HG02884 (cell line): ENCODE data around the gene MGAT5B.

ENCODE experiments used
- ATAC-seq: cut with Tn5 transposase; IDR thresholded peaks from one replicate; pipeline ENCODE4 v1.9.1; 2021; ENCODE audit warnings: mild to moderate bottlenecking, moderate library complexity; ENCODE audit not compliant: unreplicated experiment

The MGAT5B gene

DNA sequence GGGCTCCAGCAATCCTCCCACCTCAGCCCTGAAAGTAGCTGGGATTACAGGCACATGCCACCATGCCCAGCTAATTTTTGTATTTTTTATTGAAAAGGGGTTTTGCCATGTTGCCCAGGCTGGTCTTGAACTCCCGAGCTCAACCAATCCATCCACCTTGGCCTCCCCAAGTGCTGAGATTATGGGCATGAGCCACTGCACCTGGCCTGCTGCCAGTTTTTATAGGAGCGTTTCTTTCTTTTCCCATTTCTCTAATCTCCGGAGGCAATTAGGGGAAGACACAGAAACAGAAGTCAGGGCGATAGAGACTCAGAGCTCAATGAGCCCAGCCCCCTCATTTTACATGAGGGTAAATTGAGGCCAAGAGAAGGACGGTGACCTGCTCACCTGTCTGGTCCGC is 10.4 kb downstream of the MGAT5B start:
- no peak for ATAC-seq

DNA sequence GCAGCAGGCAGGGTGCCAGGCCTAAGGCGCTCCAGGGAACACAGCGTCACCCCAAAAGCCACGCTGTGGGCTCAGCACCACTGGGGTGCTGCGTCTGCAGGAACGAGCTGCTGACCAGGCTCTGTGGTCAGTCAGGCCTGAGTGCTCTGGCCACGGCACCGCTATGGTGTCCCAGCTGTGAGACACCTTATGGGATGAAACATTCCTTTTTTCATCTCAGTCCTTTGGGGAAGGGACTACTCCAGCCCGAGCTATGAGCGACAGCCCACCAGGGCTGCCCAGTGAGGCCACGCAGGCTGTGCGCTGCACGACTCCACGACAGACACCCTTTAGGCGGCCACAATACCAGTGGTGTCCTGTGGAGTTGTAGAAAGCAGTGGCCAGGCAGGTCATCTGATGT is 11.1 kb downstream of the MGAT5B start:
- ATAC-seq: no peak

DNA sequence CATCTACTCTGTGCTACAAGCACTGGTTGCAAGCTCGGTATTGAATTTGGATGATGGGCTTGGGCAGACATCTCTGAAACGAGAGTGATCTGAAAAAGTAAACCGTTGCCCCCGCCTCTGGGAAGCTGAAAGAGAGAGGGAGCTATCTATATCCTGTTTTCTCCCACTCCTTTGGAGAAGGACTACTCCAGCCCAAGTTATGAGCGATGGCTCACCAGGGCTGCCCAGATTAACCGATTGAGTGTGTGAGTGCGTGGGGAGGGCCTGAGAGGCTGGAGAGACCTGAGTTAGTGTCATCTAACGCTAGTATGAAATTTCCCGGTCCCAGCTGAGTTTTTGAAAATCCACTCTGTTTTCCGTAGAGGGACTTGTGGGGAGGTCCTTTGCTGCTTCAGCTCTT is 11.5 kb downstream of the MGAT5B start:
- no peak for ATAC-seq

DNA sequence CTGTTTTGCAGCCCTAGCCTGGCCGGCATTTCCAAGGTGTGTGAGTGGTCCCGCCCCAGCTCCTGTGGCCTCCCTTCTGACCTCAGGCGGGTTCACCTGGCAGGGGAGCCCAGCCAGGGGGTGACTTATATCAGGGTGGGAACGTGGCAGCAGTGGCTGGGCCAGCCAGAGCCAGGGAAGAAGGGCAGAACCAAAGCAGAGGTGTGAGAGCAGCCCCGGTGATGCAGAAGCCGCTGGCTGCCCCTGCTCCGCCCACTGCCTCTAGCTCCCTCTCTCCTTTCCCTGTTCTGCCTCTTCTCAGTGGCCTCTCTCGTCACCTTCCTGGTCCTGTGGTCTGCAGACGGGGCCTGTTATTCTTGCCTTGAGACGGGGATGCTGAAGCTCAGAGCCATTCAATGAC is 12.1 kb downstream of the MGAT5B start:
- ATAC-seq: no peak

DNA sequence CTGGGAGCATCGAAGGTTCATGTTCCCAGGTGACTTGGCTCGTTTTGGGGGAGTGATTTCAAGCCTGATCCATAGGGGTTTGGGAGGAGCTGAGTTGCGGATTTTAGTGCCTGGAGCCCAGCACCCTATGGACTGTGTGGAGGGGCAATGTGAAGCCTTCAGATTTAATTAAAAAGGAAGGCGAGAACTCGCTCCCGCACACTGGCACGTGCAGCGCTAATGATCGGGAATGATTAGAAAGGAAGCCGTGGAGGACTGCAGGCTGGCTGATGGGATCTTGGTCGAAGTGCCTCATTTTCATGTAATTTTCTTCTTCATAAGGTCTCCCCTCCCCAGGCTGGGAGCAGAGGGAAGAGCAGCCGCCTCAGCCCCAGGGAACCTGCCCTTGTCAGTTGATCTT is 12.8 kb downstream of the MGAT5B start:
- no peak for ATAC-seq

DNA sequence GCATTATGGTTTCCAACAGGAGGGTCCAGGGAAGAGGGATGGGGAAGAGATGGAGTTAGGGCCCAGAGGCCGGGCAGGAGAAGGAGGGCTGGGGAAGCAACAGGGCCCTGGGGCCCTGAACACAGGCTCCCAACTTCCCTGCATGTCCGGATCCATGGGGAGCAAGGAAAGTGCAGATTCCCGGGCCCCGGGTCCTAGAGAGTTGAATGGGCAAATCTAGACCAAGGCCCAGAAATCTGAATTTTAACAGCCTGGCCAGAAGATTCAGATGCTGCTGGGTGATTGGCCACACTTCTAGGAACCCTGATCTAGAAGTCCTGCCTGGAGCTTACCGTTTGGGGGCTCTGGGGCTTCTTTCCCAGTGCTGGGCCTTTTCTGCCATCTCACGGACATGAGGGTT is 13.2 kb downstream of the MGAT5B start:
- no peak for ATAC-seq

DNA sequence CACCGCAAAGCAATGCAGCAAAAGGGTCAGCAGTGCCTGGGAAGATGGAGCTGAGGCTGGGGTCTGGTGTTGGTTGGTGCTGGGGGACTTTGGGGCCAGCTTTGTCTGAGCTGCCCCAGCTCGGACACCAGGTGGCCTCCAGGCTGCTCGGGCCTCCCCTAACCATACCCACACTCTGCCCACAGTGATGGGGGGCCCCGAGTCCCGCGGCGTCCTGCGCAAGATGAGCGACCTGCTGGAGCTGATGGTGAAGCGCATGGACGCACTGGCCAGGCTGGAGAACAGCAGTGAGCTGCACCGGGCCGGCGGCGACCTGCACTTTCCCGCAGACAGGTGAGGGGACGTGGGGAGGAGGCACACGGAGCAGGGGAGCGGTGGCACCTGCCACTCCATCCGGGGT is 13.8 kb downstream of the MGAT5B start:
- ATAC-seq: no peak

DNA sequence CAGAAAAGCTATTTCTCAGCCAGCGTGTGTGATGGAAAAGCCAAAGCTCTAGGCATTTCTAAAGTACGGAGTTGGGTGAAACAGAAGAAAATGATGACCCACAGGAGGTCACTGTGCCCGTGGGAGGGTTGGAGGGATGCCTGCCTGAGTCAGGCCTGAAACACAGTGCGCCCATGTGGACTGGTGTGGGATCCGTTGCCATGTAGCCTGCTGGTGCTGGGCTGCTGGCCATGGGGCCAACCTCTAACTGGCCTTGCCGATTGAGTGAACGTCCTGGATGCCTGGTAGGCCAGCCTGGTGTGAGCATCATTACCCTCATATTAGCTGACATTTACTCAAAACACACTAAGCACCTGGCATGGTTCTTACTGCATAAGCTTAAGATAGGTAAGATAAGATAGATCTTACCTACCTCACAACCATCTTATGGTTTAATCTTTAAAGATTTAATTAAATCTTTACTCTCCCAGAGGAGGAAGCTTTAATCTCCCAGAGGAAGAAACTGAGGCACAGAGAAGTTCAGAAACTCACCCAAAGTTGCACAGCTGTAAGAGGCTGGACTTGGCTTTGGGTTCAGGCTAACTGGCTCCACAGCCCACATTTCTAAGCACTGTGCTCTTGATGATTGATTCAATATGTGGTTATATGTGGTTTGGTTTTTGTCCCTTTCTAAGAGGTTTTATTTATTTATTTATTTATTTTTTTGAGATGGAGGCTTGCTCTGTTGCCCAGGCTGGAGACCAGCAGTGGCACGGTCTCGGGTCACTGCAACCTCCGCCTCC is 15.7 kb downstream of the MGAT5B start:
- no peak for ATAC-seq

DNA sequence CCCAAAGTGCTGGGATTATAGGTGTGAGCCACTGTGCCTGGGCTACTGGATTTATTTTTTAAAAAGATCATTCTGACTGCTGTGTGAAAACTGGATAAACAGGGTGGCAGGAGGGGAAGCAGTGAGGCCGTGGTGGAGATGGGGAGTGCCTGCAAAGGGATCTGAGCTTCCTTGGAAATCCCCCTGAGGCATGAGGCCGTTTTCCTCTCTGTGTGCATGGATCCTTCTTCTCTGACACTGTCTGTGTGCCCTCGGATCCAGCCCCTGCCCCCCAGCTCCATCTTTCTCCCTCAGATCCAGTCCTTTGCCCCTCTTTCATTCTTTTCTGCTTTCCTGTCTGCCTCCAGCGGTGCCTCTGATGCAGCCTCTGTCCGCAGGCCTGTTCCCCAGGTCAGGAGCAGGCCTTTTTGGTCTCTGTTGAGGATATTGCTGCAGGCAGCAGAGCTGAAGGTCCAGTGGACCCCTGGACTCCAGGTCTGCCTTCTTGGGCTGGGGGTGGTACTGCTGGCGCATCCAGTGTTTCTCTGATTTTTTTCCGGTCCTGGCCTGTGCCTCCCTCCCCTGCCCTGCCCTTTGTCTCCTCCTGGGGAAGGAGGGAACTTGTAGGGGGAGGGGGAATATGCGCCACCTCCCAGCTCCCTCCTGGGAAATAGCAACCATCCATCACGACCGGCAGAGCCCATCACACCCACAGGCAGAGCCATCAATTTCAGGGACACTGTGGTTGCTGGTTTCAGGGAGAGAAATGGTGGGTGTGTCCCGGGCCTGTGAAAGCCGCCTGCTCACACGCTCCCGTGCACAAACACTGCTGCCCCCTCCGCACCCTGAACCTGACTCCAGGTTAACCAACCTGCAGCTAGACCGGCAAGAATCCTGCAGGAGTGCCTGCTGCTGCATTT is 17.0 kb downstream of the MGAT5B start:
- ATAC-seq: no peak

DNA sequence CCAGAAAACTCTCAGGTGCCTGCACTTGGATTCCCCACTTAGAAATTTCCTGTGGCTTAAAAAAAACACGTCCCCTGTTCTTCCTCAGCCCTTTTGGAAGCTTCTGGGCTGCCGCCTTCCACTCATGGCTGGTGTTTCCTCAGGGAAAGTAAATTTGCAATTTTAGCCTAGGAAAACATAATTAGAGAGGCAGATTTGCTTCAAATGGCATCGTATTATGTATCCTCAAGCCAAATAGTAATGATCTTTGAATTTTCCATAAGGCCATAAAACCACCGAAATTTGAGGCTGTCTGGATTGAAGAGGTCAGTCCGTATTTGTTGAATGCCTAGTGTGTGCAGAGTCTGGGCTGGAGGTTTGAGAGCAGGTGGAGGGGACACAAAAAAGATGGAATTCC is 17.7 kb downstream of the MGAT5B start:
- no peak for ATAC-seq

DNA sequence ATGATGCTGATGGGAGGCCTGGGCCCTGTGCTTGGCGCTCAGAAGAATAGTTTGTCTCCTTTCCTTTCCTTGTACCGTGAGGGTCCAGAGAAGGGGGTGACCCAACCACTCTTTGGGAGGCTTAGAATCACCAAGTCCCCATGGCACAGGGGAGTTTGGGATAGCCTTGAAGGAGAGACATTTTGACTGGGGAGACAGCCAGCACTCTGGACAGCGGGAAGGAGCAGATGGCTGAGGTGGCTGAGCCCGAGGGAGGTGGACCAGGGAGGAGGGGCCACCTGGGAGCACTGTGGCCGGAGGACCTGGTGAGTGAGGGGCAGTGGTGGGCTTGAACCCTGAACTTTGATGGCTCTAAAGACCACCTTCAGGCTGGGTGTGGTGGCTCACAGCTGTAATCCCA is 18.2 kb downstream of the MGAT5B start:
- no peak for ATAC-seq

DNA sequence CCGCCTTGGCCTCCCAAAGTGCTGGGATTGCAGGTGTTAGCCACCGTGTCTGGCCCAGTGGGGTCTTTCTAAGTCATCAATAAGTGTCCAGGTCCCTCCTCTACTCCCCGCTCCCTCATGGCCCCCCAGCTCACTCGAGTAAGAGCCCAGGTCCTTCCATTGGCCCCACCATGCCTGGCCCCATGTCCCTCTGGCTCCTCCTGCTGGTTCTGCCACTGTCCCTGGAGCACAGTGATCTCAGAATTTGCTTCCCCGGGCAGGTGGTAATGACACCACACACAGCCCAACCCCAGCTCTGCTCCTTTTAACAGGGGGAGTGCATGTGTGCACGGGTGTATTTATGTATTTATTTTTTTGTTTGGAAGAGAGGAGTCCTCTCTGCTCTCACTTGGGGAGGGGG is 19.6 kb downstream of the MGAT5B start:
- no peak for ATAC-seq

DNA sequence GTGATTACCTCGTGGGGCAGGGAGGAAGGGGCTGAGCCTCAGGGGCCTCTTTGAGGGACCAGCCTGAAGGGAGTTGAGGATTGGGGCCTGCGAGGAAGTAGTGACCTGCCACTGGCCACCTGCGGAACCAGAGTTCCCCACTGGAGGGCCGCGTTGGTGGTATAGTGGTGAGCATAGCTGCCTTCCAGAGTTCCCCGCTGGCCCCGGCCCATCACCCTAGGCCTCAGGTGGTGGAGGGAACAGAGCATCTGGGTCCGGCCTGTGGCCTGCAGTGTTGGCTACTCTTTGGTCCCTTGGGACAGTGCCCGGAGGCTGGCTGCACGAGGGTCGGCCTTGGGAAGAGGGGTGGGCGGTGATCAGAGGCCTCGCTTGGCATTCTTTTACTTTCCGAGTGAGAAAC is 20.5 kb downstream of the MGAT5B start:
- ATAC-seq: no peak

DNA sequence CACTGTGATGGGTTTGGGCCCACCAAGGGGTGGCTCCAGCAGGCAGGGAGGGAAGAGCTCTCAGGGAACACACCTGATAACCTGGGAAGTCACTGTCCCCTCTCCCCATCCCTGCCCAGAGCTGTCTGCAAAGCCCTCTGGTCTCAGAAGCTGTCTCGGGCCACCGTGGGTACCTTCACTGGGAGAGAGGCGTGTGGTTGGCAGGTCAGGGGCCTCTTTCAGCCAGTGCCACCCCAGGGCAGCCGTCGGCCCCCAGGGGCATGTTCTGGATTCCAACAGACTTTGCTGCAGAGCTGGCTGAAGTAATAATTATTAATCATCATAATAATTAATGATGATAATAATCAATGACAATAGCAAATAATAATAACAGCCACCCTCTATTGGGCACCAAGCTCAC is 21.1 kb downstream of the MGAT5B start:
- ATAC-seq: no peak

DNA sequence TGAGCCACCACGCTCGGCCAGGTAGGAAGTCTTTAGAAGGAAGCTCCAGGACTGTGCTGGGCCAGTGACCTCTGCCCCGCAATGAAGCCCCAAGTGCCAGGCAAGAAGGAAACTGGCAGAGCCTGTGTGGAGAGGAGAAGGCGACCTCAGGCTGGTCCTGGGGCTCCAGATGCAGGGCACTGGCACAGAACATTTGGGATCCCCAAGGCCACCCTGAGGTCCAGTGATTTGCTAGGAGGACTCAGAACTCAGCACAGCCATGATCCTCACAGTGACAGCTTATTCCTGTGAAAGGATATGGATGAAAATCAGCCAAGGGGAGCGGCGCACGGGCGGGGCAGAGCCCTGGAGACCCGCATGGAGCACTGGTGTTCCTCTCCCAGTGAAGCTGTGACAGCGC is 24.1 kb downstream of the MGAT5B start:
- no peak for ATAC-seq

DNA sequence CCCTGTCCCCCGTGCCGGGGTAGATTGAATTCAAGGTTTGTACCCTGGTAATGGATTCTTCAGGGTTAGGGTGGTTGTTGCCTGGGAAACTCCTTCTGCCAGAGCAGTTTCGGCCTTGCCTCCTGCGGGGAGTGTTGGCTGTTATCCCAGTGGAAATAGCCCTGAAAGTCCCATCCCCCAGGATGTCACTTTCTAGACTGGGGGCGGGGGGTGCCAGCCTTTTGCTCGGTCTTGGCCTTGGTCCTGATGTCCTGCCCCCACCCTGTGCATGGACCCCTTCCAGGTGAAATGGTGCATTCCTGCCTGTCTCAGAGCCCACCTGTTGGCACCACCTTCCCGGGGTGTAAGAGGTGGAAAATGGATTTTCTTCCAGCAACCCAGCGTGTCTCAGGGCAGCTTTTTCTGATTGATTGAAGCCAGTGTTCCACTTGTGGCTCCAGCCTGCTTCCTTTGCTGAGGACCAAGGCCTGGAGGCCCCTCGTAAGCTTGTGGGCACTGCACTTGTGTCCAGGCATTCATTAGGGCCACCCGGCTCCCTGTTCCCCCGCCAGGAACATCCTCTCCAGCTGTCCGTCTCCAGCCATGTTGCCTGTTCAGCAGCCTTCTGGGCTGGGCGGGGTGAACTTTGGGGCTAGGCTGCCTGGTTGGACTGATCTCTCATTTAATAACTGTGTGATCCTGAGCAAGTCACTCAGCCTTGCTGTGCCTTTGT is 25.6 kb downstream of the MGAT5B start:
- no peak for ATAC-seq

DNA sequence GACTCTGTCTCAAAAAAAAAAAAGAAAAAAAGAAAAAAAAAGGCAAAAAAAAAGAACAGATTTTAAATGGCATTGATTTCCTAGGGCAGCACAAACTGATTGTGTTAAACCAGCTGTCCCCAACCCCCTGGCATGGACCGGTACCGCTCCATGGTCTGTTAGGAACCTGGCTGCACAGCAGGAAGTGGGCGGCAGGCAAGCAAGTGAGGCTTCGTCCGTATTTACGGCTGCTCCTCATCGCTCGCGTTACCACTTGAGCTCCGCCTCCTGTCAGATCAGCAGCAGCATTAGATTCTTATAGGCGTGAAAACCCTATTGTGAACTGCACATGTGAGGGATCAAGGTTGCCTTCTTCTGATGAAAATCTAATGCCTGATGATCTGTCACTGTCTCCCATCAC is 26.6 kb downstream of the MGAT5B start:
- no peak for ATAC-seq

DNA sequence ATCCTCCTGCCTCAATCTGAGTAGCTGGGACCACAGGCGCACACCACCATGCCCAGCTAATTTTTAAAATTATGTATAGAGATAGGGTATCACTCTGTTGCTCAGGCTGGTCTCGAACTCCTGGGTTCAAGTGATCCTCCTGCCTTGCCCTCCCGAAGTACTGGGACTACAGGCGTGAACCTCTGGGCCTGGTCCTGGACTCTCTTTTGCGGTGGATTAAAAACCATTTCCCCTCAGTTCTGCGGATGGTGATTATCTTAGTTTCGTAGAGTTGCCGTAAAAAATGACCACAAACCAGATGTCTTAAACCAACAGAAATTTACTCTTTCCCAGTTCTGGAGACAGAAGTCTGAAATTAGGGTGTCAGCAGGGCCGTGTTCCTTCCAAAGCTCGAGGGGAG is 28.8 kb downstream of the MGAT5B start:
- ATAC-seq: no peak

DNA sequence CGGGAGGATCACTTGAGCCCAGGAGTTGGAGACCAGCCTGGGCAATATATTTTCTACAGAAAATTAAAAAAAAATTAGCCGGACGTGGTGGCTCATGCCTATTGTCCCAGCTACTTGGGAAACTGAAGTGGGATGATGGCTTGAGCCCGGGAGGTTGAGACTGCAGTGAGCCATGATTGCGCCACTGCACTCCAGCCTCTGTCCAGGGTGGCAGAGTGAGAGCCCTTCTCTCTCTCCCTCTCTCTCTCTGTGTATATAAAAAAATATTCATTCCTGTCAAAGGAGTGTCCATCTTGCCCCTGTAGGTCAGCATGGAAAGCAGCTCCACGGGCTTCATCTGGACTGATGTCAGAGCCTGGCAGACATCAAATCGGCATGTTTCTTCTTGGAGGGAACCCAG is 31.2 kb downstream of the MGAT5B start:
- no peak for ATAC-seq

DNA sequence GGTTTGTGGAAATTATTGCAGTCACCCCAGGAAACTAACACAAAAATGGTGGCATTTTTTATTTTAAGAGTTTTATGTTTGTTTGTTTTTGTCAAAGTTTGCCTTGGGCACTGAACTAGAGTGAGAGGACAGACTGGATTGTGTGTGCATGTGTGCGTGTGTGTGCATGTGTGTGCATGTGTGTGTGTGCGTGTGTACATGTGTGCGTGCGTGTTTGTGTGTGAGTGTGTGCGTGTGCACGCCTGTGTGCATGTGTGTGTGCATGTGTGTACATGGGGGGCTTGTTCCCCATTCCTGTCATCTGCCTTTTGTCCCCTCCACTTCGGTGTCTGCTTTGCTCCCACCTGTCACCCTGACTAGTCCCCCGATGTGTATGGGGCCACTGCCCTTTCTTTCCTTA is 32.5 kb downstream of the MGAT5B start:
- no peak for ATAC-seq

DNA sequence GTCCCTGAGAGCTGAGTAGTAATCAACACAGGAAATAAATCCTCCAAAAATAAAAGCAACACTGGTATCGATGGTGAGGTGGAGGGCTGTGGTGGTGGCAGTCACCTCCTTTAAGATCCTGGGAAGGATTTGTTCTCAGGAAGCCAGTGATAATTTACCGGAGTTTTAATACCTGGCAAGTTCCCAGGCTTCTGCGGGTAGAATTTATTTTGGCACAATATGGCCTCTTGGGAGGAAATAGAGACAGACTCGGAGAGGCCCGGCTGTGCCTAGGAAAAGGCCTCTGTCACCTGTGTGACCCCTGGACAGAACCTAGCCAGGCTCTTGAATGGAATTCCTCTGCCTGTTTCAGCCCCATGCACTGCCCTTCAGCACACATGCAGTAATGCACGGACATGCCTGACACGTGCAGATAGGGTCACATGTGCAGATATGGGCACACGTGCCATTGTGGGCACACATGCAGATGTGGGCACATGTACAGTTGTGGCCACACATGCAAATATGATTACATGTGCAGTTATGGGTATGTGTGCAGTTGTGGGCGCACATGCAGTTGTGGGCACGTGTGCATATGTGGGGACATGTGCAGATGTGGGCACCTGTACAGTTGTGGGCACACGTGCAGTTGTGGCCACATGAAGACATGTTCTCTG is 33.5 kb downstream of the MGAT5B start:
- ATAC-seq: no peak
